Measurements from ENCODE around the gene CFAP46.

CFAP46 gene

GRCh38 chr10:132764108-132764507 lies 178.3 kb downstream of the CFAP46 start:
- ATAC-seq = no peak

- ATAC-seq = no peak
Observed at GRCh38 chr10:132763545-132763944, 178.8 kb downstream of the CFAP46 start.

GRCh38 chr10:132762267-132762666 lies 180.1 kb downstream of the CFAP46 start:
- ATAC-seq = no peak

- ATAC-seq = no peak
Observed at GRCh38 chr10:132761395-132762060, 180.8 kb downstream of the CFAP46 start.

DNA sequence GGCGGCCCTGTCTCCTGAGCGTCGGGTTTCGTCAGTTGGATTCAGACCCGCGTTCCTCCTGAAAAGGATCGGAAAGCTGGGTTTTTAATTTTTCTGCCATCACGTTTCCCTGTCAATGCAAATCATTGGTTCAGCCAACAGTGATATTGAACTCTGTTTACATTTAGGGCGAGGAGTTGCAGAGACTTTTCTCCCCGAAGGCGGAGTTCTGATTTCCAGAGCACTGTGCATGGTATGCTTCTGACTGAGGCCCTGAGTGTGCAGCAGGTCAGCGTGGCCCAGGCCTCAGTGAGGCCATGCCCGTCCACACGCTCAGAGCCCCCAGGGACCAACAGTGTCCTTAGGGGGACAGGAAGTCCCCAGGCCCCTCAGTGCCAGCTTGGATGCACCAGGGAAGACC lies 183.5 kb downstream of the CFAP46 start:
- no peak for ATAC-seq
